GM21723 (cell line): ENCODE measurements around the gene PYGO2.
"Not testable (repeated sequence)": the region's sequence is repeated elsewhere in the genome, so short reads cannot be mapped to it uniquely, and the experiment has no call there.

Source experiments
- ATAC-seq: cut with Tn5 transposase; IDR thresholded peaks from one replicate; pipeline ENCODE4 v1.9.1; 2021; ENCODE audit warnings: mild to moderate bottlenecking, moderate library complexity; ENCODE audit not compliant: unreplicated experiment

PYGO2 gene

GRCh38 chr1:154982341-154982740 is 20.8 kb upstream of the PYGO2 start:
- ATAC-seq = no peak

- no peak for ATAC-seq
Measured at GRCh38 chr1:154978360-154978759, 16.8 kb upstream of the PYGO2 start.

GRCh38 chr1:154977762-154978161 is 16.2 kb upstream of the PYGO2 start:
- not testable (repeated sequence) for ATAC-seq

- no peak for ATAC-seq
Measured at GRCh38 chr1:154975409-154976059, 14.0 kb upstream of the PYGO2 start.

GRCh38 chr1:154974808-154975408 is 13.3 kb upstream of the PYGO2 start:
- peak; percentile 45 for ATAC-seq

GRCh38 chr1:154974102-154974807 is 12.7 kb upstream of the PYGO2 start, which contains the start of gene CKS1B:
Gene CKS1B, plus strand, starts transcription at chr1:154974681. Its CDS starts 65 bp downstream, at chr1:154974746.
- peak; percentile 75 for ATAC-seq

GRCh38 chr1:154973344-154974101 is 11.9 kb upstream of the PYGO2 start:
- peak; percentile 33 for ATAC-seq

GRCh38 chr1:154972517-154973343 is 11.1 kb upstream of the PYGO2 start:
- ATAC-seq = no peak

- ATAC-seq = no peak
Measured at GRCh38 chr1:154972213-154972516, 10.6 kb upstream of the PYGO2 start.

GRCh38 chr1:154971341-154971998 is 9.9 kb upstream of the PYGO2 start:
- no peak for ATAC-seq

- no peak for ATAC-seq
Measured at GRCh38 chr1:154970631-154971340, 9.2 kb upstream of the PYGO2 start, which contains the start of gene SHC1. Gene SHC1, minus strand, starts transcription at chr1:154970747. Its CDS starts 221 bp downstream, at chr1:154970526.

GRCh38 chr1:154969860-154970452 is 8.4 kb upstream of the PYGO2 start:
- ATAC-seq = no peak

GRCh38 chr1:154969246-154969645 is 7.7 kb upstream of the PYGO2 start:
- ATAC-seq = no peak

GRCh38 chr1:154968731-154969130 is 7.1 kb upstream of the PYGO2 start:
- ATAC-seq = no peak

GRCh38 chr1:154967331-154967950 is 5.9 kb upstream of the PYGO2 start:
- ATAC-seq = no peak

GRCh38 chr1:154966111-154966510 is 4.5 kb upstream of the PYGO2 start:
- no peak for ATAC-seq

- no peak for ATAC-seq
Measured at GRCh38 chr1:154964359-154964758, 2.8 kb upstream of the PYGO2 start.

- ATAC-seq = no peak
Measured at GRCh38 chr1:154963643-154964042, 2.1 kb upstream of the PYGO2 start.
